ENCODE results near the gene MRPL36.

The MRPL36 gene

DNA sequence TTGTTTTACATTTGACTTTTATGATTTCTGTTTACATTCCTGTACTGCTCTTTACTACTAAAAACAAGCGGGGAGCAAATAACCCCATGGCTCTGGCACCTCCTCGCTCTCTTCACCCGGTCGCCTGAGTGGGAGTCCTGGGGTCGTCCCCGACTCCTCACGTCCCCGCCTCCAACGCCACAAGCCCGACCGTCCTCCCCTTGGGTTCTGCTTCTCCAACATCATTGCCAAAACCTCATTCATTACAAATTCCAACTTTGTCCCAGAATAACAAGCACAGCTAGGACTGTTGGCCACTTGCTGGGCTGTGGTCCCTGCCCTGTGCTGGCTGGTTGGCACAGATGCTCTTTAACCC lies 35.1 kb downstream of the MRPL36 start:
- TF ChIP-seq CTCF (IDR thresholded peaks at IDR 0.05; ENCODE audit: low read depth, low read length): no peak
- H3K4me3 ChIP-seq (ENCODE audit: low read depth, low read length): no peak overlapping the region

DNA sequence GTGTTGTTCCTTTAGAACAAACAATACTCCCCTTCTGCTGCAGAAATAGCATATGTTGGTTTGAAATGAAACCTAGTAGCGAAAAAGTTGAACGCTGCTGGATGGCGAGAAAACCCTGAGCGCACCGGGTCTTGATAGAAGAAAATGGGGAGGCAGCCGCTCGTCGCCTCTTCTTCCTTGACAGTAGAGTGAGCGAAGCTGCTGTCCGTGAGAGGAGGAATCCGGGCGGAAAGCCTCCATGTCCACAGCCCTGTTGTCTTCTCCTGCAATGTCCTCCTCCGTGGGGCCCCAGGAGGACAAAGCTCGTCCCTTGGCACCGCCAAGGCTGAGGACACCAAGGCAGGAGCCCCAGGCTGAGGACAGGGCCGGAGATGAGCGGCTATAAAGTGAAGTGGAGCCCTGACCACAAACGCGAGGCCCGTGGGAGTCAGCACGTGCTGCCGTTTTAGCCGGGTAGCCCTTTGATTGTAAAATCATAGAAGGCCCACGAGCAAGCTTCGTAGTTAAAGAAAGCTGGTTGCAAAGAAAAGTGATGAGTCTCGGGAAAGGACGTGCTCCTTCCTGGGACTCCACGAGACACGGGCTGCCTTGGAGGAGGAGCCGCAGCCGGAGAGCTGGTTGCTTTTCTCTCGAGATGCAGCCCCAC lies 35.6 kb downstream of the MRPL36 start:
- no peak for TF ChIP-seq CTCF (IDR thresholded peaks at IDR 0.05; ENCODE audit: low read depth, low read length)

GRCh38 chr5:1763548-1763911 lies 36.1 kb downstream of the MRPL36 start:
- peak; percentile 94 for TF ChIP-seq CTCF (IDR thresholded peaks at IDR 0.05; ENCODE audit: low read depth, low read length)
- H3K4me3 ChIP-seq (ENCODE audit: low read depth, low read length): no peak overlapping the region

More for the DNA sequence above, 35.6 kb downstream of the MRPL36 start:
- H3K4me3 ChIP-seq (ENCODE audit: low read depth, low read length): no peak overlapping the region

DNA sequence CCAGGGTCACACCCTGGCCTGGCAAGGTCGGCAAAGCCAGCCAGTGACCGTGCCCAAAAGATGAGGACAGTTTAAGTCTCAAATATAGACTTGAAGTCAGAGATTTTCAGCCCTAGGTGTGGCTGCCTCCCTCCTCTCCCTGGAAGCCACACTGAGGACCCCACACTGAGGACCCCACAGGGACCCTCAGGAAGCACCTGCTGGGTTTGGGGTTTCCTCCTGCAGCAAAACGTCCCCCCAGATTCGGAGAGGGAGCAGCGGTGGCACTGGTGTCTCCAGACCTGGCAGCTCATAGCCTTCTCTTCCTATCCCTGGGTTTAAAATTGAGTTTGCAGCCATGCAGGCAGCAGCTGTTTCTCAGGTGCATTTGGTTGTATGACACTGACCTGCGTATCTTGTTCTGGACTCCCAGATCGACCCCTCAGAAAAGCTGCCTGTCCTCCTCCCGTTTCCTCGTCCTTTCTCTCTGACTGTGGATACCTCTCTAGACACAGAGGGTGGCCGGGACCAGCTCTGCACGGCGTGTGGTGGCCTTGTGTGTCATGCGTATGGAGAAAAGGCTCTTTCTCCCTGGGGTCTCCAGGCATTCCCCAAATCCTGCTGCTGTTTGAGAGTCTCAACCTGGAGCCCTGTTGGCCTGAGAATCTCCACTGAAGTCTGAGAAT lies 36.6 kb downstream of the MRPL36 start:
- no peak overlapping the region for H3K4me3 ChIP-seq (ENCODE audit: low read depth, low read length)
- TF ChIP-seq CTCF (IDR thresholded peaks at IDR 0.05; ENCODE audit: low read depth, low read length): no peak

GRCh38 chr5:1762121-1762882 lies 37.3 kb downstream of the MRPL36 start:
- no peak for TF ChIP-seq CTCF (IDR thresholded peaks at IDR 0.05; ENCODE audit: low read depth, low read length)
- H3K4me3 ChIP-seq (ENCODE audit: low read depth, low read length): no peak overlapping the region

- H3K4me3 ChIP-seq (ENCODE audit: low read depth, low read length): no peak overlapping the region
- no peak for TF ChIP-seq CTCF (IDR thresholded peaks at IDR 0.05; ENCODE audit: low read depth, low read length)
Observed at GRCh38 chr5:1761453-1761755, 38.2 kb downstream of the MRPL36 start.

All from WI38 (cell line).